ENCODE data around the gene SLC3A2.
"Not testable (repeated sequence)": the region's sequence is repeated elsewhere in the genome, so short reads cannot be mapped to it uniquely, and the experiment has no call there.

Gene SLC3A2

DNA sequence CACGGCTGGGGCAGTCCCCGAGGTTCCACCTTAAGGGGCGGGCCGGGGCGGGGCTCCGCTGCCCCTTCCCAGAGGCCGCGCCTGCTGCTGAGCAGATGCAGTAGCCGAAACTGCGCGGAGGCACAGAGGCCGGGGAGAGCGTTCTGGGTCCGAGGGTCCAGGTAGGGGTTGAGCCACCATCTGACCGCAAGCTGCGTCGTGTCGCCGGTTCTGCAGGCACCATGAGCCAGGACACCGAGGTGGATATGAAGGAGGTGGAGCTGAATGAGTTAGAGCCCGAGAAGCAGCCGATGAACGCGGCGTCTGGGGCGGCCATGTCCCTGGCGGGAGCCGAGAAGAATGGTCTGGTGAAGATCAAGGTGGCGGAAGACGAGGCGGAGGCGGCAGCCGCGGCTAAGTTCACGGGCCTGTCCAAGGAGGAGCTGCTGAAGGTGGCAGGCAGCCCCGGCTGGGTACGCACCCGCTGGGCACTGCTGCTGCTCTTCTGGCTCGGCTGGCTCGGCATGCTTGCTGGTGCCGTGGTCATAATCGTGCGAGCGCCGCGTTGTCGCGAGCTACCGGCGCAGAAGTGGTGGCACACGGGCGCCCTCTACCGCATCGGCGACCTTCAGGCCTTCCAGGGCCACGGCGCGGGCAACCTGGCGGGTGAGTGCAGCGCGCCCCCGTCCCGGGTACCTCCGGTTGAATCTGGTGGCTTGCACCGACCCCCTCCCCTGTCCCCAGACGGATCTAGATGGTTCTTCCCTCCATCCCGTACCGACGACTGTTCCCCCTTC is at the start of gene SLC3A2:
TSS of gene SLC3A2 (plus strand) at position 94 of the 776 bp plus-strand sequence. CDS start at position 222, 128 bp downstream.
- DNase-seq (ENCODE audit: low spot score in 2 of 2) (peak; percentile 83 to 84), ATAC-seq (replicated peaks; ENCODE audit: extremely low read depth, poor library complexity, severe bottlenecking) (peak; percentile 79)
- no peaks in the 10 kb centered on the region for H3K27me3 Mint-ChIP-seq
- no peaks in the 10 kb centered on the region for H3K9me3 Mint-ChIP-seq
- peak within 1 kb of the TSS; percentile 100 for H3K27ac Mint-ChIP-seq (ENCODE audit: low read depth)
- H3K4me3 Mint-ChIP-seq: peak within 1 kb of the TSS; percentile 100
- H3K4me1 Mint-ChIP-seq: peaks cover 55% of the 10 kb centered on the region
- peaks cover 52% of the 10 kb centered on the region for H3K36me3 Mint-ChIP-seq (ENCODE audit: insufficient read depth)

DNA sequence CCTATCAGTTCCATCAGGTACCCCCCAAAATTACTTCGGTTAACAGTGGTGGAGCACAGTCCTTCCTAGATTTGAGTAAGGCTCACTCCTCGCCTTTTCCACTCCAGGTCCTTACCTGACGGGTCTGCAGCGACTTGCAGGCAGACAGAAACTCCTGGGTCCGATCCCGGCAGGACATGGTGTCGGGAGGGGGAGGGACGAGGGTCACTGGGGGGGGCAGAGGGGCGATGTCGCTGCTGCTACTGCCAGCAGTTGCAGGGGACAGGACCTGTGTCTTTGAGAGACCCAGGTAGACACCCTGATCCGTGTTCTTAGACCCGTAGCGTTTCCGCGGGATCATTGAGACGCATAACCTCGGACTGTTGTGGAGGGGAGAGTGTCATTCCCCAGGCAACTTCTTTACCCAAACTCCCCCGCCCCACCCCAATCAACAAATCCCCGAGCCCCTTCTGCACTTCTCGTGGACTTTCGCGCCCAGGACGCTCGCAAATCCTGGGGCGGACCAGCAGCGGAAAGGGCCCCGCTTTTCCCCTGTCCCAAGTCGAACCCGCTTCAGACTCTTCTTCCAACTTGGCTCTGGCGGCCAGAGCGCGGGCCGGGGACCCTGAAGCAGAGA is 49.7 kb upstream of the SLC3A2 start:
- peak overlapping the region; percentile 92 for H3K4me3 Mint-ChIP-seq
- peak overlapping the region; percentile 98 for H3K27ac Mint-ChIP-seq (ENCODE audit: low read depth)
- H3K36me3 Mint-ChIP-seq (ENCODE audit: insufficient read depth): peaks cover 46% of the 10 kb centered on the region
- no peak for ATAC-seq (replicated peaks; ENCODE audit: extremely low read depth, poor library complexity, severe bottlenecking)
- no peaks in the 10 kb centered on the region for H3K9me3 Mint-ChIP-seq
- H3K4me1 Mint-ChIP-seq: peaks cover 37% of the 10 kb centered on the region
- no peaks in the 10 kb centered on the region for H3K27me3 Mint-ChIP-seq
- no peak for DNase-seq (ENCODE audit: low spot score in 2 of 2)

DNA sequence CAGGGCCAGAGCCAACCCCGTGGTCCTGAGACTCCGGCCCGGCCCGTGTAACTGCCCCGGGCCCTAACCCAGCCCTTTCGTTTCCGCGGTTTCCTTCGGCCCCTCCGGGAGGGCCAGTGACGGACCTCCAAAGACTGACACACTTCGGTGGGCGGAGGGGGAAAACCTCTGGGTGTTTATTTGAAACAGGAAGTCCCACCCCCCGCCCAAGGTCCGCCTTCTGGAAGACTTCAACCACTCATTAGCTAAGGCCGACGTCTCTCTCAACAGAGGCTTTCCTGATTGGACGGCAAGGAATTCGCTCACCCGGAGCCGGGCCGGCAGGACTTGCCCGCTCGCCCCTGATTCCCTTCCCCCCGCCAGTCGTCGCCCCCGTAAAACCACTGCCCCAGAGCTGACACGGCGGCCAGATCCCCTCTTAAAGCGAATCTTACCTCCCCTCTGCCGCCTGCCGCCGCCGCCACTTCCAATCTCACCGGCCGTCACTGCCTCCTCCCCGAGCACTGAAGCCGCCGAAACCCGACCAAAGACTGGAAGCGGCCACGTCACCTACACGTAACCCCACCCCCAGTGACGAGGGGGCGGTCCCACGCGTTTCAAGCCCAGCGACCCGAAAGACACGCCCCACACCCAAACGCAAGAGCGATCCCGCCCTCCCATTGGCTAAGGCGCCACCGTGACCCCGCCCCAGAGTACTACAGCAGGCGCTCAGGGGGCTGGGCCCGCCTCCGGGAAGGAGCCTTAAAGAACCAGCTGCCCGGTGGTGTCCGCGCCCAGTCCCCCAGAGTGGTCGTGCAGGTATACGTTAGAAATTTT is 49.0 kb upstream of the SLC3A2 start, which contains the start of gene STX5:
TSS of gene STX5 (minus strand) at position 532 of the 816 bp plus-strand sequence. CDS start 808 bp downstream, outside the sequence.
- ATAC-seq (replicated peaks; ENCODE audit: extremely low read depth, poor library complexity, severe bottlenecking) (peak; percentile 92), DNase-seq (ENCODE audit: low spot score in 2 of 2) (peak; percentile 99)
- Mint-ChIP-seq H3K27ac (ENCODE audit: low read depth) (peak within 1 kb of the TSS; percentile 98), H3K9me3 (no peaks in the 10 kb centered on the region), H3K36me3 (ENCODE audit: insufficient read depth) (peaks cover 38% of the 10 kb centered on the region), H3K27me3 (no peaks in the 10 kb centered on the region), H3K4me3 (peak within 1 kb of the TSS; percentile 92), H3K4me1 (peaks cover 40% of the 10 kb centered on the region)

DNA sequence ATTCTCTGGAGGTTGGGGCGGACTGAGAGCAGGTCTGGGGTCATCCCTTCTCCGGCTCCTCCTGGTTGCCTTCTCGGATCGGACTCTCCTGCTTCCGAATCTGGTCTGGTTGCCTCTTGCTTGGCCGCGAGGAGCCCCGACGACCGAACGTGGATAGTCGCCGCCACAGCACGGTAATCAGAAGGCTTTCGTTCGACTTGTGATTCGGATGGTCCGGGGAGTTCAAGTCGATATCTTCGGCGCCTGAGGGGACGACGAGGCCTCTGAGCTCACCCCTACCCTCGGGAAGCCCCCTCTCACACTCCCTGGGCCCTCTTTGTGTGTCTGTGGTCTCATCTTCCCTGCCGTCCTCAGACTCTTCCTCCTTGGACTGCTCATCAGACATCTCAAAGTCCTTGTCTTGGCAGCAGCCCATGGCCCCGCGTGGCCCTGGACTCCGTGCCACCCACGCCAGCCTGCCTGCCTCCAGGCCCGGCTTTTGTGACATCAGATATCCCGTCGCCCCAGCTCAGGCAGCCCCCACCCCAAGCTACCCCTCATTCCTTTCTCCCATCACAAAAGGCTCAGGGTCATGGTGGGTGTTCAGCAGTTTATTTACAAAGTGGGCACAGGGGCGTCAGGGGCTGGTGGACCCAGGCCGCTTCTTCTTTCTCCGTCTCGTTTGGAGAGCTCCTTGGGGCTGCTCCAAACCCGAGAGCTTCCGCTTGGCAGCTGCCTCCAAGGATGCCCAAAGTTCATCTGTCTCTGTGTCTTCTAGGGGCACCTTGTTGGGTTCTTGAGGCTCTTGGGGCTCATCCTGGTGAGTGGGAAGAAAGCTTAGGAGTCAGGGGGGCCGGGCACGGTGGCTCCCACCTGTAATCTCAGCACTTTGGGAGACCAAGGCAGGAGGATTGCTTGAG is 48.1 kb upstream of the SLC3A2 start, which contains the start of gene TEX54:
TSS of gene TEX54 (minus strand) at position 506 of the 899 bp plus-strand sequence.
- H3K4me3 Mint-ChIP-seq: peak within 1 kb of the TSS; percentile 92

DNA sequence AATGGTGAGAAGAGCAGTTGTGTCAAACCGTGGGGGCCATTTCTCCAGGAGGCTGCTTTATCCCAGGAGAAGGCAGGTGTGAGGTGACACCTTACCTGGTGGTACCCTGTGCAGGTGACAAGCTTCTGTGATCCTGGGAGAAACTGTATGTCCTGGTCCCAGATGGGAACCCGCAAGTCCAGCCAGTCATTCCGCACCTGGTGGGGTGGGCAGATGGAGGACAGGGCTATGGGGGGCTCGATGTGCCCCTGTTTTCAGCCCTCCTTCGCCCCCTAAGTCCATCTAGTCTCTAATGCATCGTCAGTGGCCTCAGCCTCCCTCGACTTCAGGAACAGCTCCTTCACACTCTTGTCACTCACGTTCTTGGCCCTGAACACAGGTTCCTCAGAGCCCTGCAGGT is 45.4 kb upstream of the SLC3A2 start:
- Mint-ChIP-seq H3K27ac (ENCODE audit: low read depth) (no peak overlapping the region), H3K9me3 (no peaks in the 10 kb centered on the region), H3K27me3 (no peaks in the 10 kb centered on the region), H3K4me3 (no peak overlapping the region), H3K4me1 (peaks cover 41% of the 10 kb centered on the region), H3K36me3 (ENCODE audit: insufficient read depth) (peaks cover 40% of the 10 kb centered on the region)
- ATAC-seq (replicated peaks; ENCODE audit: extremely low read depth, poor library complexity, severe bottlenecking) (no peak), DNase-seq (ENCODE audit: low spot score in 2 of 2) (no peak)

More for the DNA sequence above, 48.1 kb upstream of the SLC3A2 start, which contains the start of gene TEX54:
- peaks cover 41% of the 10 kb centered on the region for H3K4me1 Mint-ChIP-seq
- ATAC-seq (replicated peaks; ENCODE audit: extremely low read depth, poor library complexity, severe bottlenecking) (peak; percentile 2), DNase-seq (ENCODE audit: low spot score in 2 of 2) (no peak)
- no peaks in the 10 kb centered on the region for H3K9me3 Mint-ChIP-seq
- peak within 1 kb of the TSS; percentile 98 for H3K27ac Mint-ChIP-seq (ENCODE audit: low read depth)
- peaks cover 33% of the 10 kb centered on the region for H3K36me3 Mint-ChIP-seq (ENCODE audit: insufficient read depth)
- no peaks in the 10 kb centered on the region for H3K27me3 Mint-ChIP-seq

DNA sequence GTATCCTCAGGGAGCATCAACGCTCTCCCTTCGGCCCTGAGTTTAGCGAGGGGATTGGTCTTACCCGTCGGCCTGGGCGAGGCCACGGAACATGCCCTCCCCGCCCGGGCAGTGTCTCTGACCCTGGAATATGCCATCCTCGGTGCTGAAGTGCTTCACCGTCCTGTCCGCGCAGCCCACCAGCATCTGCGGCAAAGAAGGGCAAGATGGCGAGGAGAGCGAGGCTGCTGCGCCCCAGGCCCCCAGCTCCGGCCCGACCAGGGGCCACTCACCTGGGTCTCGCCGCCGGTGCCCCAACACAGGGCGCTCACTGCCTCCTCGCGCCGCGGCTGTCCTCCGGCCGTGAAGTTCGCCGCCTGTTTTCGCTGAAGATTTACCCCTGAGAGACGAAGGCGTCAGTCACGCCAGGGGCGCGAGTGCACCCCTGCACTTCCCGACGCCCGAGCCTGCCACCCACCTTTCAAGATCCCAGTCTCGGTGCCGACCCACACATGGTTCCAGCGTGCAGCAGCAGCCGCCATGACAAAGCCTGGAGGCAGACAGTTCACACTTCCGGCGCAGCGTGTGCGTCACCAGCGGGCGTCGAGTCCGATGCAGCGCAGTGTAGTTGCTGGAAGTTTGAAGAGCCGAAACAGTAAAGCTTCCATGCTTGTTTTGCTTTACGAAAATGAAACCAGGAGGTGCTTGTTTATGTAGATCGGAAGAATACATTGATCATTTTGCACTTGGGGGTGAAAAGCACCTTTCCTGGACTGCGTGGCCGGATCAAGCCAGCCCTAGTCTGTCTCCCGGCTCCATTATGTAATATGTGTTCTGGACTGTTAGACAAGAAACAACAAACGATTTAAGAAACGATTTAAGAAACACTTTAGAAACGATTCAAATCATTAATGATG is 41.4 kb upstream of the SLC3A2 start, which contains the start of gene WDR74:
TSS of gene WDR74 (minus strand) at position 541 of the 896 bp plus-strand sequence. CDS start at position 521, 20 bp downstream.
- Mint-ChIP-seq H3K27me3 (no peaks in the 10 kb centered on the region), H3K27ac (ENCODE audit: low read depth) (no peak within 1 kb of the TSS), H3K4me3 (no peak within 1 kb of the TSS), H3K9me3 (no peaks in the 10 kb centered on the region), H3K36me3 (ENCODE audit: insufficient read depth) (peaks cover 20% of the 10 kb centered on the region), H3K4me1 (peaks cover 16% of the 10 kb centered on the region)
- DNase-seq (ENCODE audit: low spot score in 2 of 2) (peak; percentile 78 to 89), ATAC-seq (replicated peaks; ENCODE audit: extremely low read depth, poor library complexity, severe bottlenecking) (peak; percentile 53)

DNA sequence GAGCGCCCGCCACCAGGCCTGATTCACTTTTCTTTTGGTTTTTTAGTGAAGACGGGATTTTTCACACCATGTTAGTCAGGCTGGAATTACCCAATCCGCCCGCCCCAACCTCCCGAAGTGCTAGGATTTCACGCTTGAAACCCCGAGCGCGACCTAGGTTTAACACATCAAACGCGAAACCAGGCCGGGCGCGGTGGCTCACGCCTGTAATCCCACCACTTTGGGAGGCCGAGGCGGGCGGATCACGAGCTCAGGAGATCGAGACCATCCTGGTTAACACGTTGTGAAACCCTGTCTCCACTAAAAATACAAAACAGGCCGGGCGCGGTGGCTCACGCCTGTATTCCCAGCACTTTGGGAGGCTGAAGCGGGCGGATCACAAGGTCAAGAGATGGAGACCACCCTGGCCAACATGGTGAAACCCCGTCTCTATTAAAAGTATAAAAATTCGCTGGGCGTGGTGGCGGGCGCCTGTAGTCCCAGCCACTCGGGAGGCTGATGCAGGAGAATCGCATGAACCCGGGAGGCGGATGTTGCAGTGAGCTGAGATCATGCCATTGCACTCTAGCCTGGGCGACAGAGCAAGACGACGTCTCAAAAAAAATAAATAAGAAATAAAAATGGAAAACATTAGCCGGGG is 39.9 kb upstream of the SLC3A2 start:
- ATAC-seq (replicated peaks; ENCODE audit: extremely low read depth, poor library complexity, severe bottlenecking) (peak; percentile 29), DNase-seq (ENCODE audit: low spot score in 2 of 2) (peak; percentile 68 to 81)
- Mint-ChIP-seq H3K36me3 (ENCODE audit: insufficient read depth) (peaks cover 14% of the 10 kb centered on the region), H3K4me1 (peaks cover 11% of the 10 kb centered on the region)
- H3K27me3 Mint-ChIP-seq; H3K27ac Mint-ChIP-seq (ENCODE audit: low read depth); H3K4me3 Mint-ChIP-seq; H3K9me3 Mint-ChIP-seq: not testable (repeated sequence)

DNA sequence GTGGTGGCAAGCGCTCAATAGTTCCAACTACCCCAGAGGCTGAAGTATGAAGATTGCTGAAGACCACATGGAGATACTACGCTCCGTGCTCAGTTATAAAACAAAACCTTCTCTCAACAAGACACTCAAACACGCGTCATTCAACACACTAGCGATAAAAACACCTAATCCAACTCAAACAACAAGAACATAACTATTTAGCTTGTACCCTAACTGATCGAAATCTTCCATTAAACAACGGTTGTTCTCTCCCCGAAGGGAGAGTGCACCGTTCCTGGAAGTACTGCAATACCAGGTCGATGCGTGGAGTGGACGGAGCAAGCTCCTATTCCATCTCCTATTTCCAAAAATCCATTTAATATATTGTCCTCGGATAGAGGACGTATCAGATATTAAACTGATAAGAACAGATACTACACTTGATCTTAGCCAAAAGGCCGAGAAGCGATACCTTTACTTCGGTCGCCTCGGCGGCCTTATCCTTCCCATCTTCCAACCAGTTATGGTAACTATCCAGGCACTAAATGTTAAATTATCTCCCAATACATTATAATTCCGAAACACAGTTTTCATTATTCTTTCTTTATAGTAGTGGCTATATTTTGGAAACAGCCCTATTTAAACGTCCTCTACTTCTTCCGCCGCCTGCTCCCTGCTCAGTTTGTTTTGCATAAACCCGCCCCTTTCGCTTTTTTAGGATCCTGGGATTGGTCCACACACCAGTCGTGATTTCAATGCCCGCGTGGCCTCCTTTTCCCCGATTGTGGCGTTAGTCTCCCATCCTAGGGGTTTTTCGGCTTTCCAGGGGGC is 39.1 kb upstream of the SLC3A2 start:
- DNase-seq (ENCODE audit: low spot score in 2 of 2) (peak; percentile 85 to 90), ATAC-seq (replicated peaks; ENCODE audit: extremely low read depth, poor library complexity, severe bottlenecking) (peak; percentile 53)

DNA sequence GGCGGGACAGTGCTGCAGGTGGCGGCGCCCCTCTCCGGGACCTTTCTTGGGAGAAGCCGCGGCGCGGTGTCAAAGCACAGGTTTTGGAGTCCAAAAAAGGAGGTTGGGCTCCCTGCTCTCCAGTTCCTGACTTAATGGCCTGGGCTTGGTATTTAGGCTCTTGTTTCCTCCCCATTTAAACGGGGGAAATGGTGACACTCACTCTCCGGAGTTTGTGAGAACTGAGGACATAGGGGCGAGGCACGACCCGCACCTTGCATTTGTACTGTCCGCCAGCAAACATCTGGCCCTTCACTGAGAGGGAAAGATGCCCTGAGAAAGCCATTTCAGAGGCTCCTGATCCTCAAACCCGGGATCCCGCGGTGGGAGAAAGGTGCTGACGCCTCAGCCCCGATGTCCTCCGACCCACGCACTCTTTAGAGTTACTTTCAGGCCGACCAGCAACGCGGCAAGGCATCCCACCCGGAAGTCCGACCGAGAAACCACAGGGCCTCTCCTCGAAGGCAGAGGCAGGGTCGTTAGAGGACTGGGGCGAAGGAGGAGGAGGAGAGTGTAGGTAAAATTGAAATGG is 38.4 kb upstream of the SLC3A2 start:
- H3K4me1 Mint-ChIP-seq: peaks cover 6% of the 10 kb centered on the region
- no peak for DNase-seq (ENCODE audit: low spot score in 2 of 2)
- no peak overlapping the region for H3K4me3 Mint-ChIP-seq
- no peaks in the 10 kb centered on the region for H3K9me3 Mint-ChIP-seq
- peaks cover 15% of the 10 kb centered on the region for H3K36me3 Mint-ChIP-seq (ENCODE audit: insufficient read depth)
- no peak for ATAC-seq (replicated peaks; ENCODE audit: extremely low read depth, poor library complexity, severe bottlenecking)
- H3K27me3 Mint-ChIP-seq: no peaks in the 10 kb centered on the region
- H3K27ac Mint-ChIP-seq (ENCODE audit: low read depth): no peak overlapping the region

More for the DNA sequence above, 39.1 kb upstream of the SLC3A2 start:
- Mint-ChIP-seq H3K36me3 (ENCODE audit: insufficient read depth) (peaks cover 15% of the 10 kb centered on the region), H3K4me3 (no peak overlapping the region), H3K9me3 (no peaks in the 10 kb centered on the region), H3K27ac (ENCODE audit: low read depth) (no peak overlapping the region), H3K4me1 (peaks cover 9% of the 10 kb centered on the region), H3K27me3 (no peaks in the 10 kb centered on the region)

DNA sequence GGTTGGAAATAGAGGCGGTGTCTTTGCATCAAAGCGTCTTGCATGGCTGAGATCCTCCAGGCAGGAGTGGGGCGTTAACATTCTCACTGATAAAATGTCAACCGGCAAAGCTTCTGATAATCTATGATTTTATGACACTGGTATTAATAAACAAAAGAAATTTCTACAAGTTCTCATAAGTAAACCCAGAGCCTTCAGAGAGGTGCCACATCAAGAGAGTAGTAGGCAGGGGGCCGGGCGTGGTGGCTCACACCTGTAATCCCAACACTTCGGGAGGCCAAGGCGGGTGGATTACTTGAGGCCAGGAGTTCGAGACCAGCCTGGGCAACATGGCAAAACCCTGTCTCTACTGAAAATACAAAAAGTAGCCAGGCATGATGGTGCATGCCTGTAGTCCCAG is 37.8 kb upstream of the SLC3A2 start:
- H3K36me3 Mint-ChIP-seq (ENCODE audit: insufficient read depth): peaks cover 11% of the 10 kb centered on the region
- H3K9me3 Mint-ChIP-seq; H3K27me3 Mint-ChIP-seq; H3K4me1 Mint-ChIP-seq; H3K27ac Mint-ChIP-seq (ENCODE audit: low read depth); H3K4me3 Mint-ChIP-seq; DNase-seq (ENCODE audit: low spot score in 2 of 2); ATAC-seq (replicated peaks; ENCODE audit: extremely low read depth, poor library complexity, severe bottlenecking): not testable (repeated sequence)
